Retina (tissue), 1 donor: ENCODE results near the gene STEAP3.

ENCODE experiments used
- DNase-seq: peaks from one replicate; pipeline ENCODE4 v3.0.0-alpha.2; 2016

STEAP3 gene

GRCh38 chr2:119304847-119305246 lies 81.2 kb downstream of the STEAP3 start:
- DNase-seq, result no peak

GRCh38 chr2:119305497-119306195 lies 82.0 kb downstream of the STEAP3 start:
- DNase-seq, result no peak

- DNase-seq, result no peak
These were observed 82.6 kb downstream of the STEAP3 start for GRCh38 chr2:119306196-119306590.

GRCh38 chr2:119307419-119308140 lies 83.9 kb downstream of the STEAP3 start:
- no peak for DNase-seq

GRCh38 chr2:119308793-119309330 lies 85.2 kb downstream of the STEAP3 start:
- DNase-seq, result no peak

GRCh38 chr2:119311371-119311770 lies 87.7 kb downstream of the STEAP3 start:
- DNase-seq, result no peak

- DNase-seq, result no peak
These were observed 88.2 kb downstream of the STEAP3 start for GRCh38 chr2:119311831-119312230.
